HG02970 (cell line): Measurements from ENCODE around the gene SAMD3.
"Not testable (repeated sequence)": the region's sequence is repeated elsewhere in the genome, so short reads cannot be mapped to it uniquely, and the experiment has no call there.

Experiments used
- ATAC-seq: cut with Tn5 transposase; IDR thresholded peaks from one replicate; pipeline ENCODE4 v1.9.1; 2021; ENCODE audit warnings: mild to moderate bottlenecking, moderate library complexity, moderate number of reproducible peaks; ENCODE audit not compliant: unreplicated experiment, low FRiP score

SAMD3 gene

DNA sequence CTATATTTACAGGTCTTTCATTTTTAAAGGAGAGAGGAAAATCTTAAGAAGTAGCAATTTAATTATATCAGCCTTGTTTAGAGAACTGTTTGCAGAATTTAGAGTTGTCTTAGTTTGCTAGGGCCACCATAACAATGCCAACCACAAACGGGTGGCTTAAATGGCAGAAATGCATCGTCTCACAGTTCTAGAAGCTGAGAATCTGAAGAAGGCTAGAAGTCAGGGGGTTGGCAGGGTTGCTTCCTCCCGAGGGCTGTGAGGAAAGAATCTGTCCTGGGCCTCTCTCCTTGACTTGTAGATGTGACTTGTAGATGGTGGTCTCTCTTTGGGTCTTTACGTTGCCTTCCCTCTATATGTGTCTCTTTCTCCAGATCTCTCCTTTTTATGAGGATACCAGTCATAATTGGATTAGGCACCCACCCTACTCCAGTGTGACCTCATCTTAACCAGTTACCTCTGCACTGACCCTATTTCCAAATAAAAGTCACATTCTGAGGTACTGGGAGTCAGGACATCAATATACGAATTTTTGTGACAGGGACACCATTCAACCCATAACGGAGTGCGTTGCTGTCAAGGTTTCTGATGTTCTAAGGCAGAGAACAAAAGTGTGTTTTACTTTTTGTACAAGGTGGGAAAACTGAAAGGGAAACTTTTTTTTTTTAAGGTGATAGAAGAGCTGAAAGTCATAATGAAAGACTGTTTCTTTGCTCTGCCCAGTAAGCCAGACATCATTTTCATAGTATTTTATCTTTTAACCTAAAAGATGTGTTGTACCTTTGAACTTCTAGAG is 84.4 kb downstream of the SAMD3 start:
- ATAC-seq, result no peak

GRCh38 chr6:130136798-130137197 is 86.0 kb downstream of the SAMD3 start:
- no peak for ATAC-seq

DNA sequence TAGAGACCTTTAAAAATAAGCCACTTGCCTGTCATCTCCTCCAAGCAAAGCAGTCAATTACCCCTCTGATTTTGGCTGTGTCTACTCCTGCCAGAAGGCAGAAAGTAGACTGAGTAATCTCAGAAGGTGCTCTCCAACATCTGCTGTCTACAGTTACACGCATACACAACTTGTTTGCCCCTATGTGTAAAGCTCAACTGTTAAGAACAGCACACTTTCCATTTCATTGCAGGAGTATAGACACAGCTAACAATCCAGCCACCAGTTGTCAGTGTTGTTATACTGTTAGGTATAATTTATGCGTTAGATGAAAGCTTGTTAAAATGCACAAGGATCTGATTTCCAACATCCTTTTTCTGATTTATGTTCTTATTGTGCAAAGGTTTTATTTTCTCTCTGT is 88.2 kb downstream of the SAMD3 start:
- ATAC-seq, result no peak

DNA sequence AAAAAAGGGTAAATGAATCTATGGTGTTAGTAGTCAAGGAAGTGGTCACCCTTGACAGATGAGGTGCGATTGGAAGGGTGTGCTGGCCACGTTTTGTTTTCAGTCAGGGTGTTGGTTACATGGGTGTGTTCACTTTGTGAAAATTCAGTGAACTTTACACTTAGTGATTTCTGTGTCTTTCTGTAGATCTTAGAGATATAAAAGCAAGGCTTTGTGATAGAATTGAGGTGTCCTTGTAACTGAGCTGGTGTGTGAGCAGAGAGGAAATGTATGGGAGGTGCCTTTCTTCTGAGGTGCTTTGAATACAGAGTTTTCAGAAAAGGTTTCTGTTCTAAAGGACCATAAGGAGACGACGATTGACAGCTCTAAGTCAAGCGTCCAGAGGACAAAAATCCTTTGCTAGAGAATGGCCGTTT is 90.5 kb downstream of the SAMD3 start:
- peak; percentile 74 for ATAC-seq

DNA sequence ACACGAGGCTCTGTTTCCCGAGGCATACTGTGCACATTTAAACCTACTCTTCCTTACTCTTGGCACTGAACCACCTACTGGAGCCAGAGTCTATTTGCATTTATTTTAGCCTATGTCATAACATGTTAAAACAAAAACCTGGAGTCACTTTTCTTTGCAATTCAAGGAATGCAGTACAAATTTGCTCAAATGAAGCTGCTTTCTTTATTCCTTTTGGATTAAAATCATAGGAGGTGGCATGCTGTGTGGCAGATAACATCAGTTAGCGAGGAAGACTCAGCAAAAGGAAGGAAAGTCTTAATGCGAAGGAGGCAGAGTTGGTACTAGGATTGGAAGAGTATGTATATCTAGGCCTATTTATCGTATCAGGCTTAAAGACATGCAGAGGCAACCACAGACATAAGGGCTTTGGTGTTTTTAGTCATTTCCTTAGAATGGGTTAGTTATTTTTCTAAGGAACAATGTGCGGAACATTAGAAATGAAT is 92.9 kb downstream of the SAMD3 start:
- no peak for ATAC-seq

GRCh38 chr6:130128326-130128725 is 94.4 kb downstream of the SAMD3 start:
- ATAC-seq, result no peak

- no peak for ATAC-seq
Measured at GRCh38 chr6:130127195-130127594, 95.6 kb downstream of the SAMD3 start.

GRCh38 chr6:130122243-130122642 is 100.5 kb downstream of the SAMD3 start:
- no peak for ATAC-seq

DNA sequence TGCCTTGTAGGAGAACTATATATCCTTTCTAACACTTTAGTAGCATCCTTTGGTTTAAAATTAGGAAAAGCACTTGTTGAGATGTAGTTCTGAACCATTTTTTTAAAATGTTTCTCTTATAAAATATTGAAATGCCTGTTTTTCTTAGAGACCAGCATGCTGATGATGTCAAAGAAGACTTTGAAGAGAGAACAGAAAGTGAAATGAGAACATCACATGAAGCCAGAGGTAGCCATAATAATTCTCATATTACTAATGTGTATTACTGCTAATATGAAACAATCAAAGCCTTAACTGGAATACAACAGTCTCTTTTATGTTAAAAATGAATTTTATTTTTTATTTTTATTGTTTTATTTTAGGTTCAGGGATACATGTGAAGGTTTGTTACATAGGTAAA is 102.0 kb downstream of the SAMD3 start:
- ATAC-seq, result no peak

GRCh38 chr6:130119211-130119610 is 103.5 kb downstream of the SAMD3 start:
- ATAC-seq, result no peak

DNA sequence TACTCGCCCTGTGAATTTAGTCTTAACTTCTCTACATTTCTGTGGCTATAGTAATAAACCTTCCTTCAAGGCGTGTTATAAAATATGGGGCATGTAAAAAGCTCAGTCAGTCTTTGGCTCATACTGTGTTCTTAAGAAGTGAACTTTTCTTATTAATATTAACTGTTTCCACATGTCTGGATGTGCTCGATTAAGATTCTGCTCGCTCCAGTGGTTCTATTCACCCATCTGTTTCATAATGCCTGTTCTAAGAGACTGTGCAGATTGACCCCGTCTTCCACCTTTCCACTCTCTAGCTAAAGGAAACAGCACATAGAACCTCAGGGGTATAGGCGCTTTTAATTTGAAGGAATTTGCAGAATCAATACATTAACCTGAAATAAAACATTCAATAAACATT is 104.5 kb downstream of the SAMD3 start:
- no peak for ATAC-seq

- ATAC-seq, result not testable (repeated sequence)
Measured at GRCh38 chr6:130117187-130117701, 105.5 kb downstream of the SAMD3 start.

- ATAC-seq, result no peak
Measured at GRCh38 chr6:130116273-130116672, 106.5 kb downstream of the SAMD3 start.

DNA sequence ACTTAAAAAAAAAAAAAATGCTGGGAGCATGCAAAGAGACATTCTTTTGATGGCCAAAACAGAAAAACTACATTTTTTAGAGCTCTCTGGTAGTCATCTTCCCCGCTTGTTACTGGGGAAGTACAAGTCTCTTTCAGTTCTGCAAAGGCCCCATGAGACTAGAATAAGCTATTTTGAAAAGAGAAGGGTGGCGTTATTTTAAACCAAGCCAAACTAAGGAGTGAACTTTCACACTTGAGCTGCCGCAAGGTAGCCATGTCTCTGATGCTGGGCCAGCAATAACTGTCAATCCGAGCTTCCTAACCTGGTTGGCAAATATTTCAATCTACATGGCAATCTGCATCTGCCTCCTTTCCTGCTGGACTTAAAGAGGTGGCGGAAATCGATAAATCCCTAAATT is 107.7 kb downstream of the SAMD3 start:
- ATAC-seq, result no peak

DNA sequence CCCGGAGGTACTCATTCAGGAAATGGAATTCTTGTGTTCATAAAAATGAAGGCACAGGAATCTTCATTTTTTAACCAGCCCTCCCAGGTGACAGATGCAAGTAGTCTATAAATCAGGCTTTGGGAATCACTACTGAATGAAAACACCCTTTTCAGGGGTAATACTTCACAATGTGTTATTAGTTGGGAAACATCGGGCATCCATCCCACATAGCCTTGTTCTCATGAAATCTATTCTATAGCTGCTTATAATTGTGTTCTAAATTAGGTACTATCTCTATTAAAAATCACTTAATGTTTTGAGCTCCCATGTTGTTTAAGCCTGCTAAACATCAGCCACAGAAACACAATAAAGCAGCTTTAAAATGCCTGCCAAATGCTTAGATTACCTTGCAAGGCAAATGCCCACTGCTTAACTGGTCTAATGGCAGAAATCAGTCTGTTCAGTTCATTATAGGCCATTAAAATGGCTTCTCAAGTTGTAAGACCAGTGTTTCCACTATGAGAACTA is 109.5 kb downstream of the SAMD3 start:
- no peak for ATAC-seq

DNA sequence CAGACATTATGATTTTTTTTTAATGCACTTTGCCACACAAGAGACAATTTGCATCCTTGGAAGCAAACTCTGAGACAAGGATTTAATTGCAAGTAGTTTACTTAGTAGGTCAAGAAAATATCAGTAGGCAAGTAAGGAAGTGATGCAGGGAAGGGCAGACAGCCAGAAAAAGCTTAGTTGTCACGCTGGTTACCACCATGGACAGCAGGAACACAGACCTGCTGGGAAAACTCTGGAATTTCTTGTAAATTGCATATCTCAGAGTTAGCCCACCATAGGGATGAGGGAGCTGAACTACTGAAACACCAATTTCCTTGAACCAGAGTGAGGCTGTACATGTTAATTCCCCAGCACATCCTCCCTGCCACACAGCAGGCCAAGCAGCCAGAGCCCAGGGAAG is 111.7 kb downstream of the SAMD3 start:
- ATAC-seq, result no peak

DNA sequence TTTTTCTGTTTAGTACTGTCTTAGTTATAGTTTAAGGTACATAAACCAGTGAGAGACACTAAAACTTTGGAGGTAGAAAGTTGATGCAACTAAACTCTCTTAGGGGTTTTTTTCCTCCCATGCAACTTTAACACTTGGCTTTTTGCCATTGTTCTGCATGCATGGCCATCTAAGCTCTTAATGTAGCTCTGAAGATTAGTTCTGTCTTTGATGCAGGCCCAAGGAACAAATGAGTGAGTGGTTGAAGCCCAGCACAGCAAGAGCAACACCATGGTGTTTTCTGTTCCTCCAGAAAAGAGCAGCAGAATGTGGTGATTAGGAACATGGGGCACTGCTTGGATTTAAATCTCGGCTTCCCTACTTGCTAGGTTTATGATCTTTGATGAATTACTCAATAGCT is 115.0 kb downstream of the SAMD3 start:
- ATAC-seq, result no peak

GRCh38 chr6:130105996-130106704 is 116.6 kb downstream of the SAMD3 start:
- no peak for ATAC-seq

GRCh38 chr6:130099119-130099518 is 123.6 kb downstream of the SAMD3 start:
- no peak for ATAC-seq

DNA sequence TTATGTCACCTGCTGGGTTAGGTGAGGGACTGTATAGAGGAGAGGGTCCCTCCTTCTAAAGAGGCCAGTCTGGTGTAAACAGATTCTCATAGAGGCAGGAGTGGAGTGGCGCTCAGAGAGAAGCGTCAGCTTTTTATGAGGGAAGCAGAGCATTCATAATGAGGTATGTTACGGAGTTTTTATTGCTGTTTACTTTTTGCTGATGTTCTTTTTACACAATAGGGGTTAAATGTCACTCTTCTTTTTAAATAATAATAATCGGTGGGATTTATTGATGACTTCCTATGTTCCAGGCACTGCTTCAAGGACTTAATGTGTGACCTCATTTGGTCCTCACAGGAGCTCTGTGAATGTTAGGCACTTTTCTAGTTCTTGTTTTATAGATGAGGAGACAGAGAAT is 124.4 kb downstream of the SAMD3 start:
- ATAC-seq, result no peak
